GM18505 (cell line): ENCODE results near the gene FLOT2.
"Not testable (repeated sequence)": the region's sequence is repeated elsewhere in the genome, so short reads cannot be mapped to it uniquely, and the experiment has no call there.

Experiments
- ATAC-seq: cut with Tn5 transposase; IDR thresholded peaks from one replicate; pipeline ENCODE4 v1.9.1; 2021; ENCODE audit not compliant: unreplicated experiment
- POLR2A ChIP-seq: IDR thresholded peaks from 4 replicates; pipeline ENCODE4 v1.6.1; 2011; ENCODE audit warnings: borderline replicate concordance; ENCODE audit not compliant: insufficient read depth, insufficient read length; ENCODE audit errors: extremely low read depth

Gene FLOT2

DNA sequence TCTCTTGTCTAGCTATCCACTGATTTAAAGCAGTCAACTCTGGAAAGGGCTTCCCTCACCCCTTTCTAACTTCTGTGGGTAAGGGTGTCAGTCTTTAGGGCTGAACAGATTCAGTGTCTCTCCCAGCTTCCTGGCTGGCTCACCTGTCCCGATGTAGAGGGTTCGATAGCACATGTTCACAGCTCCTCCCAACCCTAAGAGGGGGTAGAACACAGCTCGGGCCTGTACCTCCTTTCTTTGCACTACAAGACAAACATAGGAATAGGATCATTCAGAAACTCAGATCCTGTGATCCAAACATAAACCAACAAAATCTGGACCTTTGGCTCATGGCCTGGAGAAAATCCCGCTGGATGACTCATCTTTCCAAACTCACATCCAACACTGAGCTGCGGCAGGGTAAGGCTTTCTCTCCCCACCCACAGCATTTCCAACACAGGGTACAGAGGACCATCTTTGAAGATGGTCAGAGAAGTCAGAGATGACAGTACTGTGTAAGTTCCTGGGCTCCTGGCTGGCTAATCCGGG lies 11.2 kb upstream of the FLOT2 start:
- TF ChIP-seq POLR2A: no peak
- ATAC-seq: no peak

DNA sequence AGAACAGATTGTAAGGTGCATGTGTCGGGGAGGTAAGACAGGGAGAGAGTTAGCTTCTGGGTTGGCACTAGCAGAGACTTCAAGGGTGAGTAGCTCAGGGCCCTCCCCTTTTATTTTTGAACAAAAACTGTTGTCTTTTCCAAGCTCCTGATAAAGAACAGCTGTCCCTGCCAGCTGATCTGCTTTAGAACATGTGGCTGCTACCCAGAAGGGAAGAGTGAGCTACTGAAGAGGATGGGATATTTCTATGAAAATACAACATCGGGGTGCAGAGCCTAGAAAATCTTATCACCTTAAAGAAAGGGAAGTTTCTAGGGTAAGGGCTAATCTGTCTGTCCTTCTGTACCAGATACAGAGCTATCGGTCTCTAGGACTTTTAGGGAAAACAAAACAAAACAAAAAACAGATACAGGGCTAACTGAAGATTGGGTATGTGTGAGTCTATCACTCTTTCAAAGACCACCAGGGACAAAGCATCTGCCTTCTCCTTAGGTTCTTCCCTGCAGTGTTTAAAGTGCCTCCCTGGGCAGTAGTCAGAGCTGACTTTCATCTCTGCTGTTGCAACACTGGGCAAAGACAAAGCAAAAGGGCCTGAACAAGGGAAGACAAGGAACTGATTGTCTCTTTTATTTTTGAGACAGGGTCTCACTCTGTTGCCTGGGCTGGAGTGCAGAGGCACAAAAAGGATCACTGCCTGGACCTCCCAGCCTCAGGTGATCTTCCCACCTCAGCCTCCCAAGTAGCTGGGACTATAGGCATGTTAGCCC lies 10.4 kb upstream of the FLOT2 start:
- no peak for TF ChIP-seq POLR2A
- ATAC-seq: no peak

DNA sequence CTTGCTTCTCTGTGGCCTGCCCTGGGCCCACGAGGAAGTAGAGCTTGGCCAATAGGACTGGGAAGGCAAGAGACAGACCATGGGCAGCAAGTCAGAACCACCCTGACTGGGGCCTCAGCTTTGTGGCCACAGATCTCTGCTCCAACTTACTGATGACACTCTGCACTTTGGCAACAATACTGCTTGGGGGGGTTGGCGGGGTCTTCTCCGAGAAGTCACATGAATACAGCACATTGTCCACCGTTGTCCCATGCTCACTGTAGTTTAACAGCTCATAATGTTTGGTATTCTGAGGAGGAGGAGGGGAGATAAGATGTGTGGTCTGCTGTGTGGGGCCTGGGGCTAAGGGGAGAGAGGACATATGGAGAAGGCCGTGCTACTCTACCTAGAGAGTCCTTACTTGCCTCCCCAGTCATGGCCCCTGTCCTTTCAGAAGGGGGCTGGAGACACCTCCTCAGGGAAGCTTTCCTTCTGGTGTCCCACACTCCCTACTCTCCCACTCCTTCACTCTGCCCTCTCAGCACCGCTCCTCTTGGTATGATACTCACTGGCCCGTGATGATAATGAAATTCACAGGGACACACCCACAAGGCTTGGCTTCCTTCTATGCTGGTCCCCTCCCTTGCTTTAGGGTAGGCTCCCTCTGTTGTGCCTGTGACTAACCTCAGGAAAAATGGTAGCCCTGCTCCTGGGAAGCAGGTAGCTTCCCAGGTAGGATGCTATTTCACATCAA lies 9.3 kb upstream of the FLOT2 start:
- TF ChIP-seq POLR2A: no peak
- ATAC-seq: no peak

DNA sequence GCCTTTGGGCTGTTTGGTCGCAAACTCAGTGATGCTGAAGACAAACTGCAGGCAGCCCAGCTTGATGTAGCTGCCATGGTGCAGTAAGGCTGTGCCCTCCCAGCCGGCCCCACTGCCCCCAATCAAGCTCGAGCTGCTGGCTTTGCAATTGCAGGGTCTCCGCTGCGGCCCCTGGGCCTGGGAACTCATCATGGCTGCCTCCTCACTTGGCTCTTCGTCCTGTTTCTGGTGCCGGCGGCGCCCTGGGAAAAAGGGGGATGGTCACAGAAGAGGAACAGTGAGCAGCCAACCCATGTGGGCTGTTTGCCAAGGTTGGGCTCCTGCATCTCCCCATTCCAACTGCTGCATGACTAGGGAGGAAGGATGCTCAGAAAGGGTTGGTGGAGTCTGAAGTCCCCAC lies 8.7 kb upstream of the FLOT2 start:
- no peak for TF ChIP-seq POLR2A
- no peak for ATAC-seq

DNA sequence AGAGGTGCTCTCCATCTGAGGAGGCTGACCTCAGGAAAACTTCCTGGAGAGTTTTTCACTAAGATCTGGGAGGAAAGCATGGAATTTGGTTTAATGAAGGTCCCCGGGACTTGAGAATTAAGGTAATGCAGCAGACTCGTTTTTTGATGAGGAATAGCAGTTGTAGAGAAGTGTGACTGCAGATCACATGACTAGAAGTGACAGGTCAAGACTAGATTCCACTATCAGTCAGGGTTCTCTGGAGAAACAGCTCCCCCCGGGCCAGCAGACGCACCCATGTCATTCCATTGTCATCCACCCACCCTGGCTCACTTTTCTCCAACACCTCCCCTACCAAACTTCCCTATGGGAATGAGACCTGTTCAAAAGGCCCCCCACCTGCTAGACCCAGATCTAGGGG lies 7.3 kb upstream of the FLOT2 start:
- no peak for ATAC-seq
- TF ChIP-seq POLR2A: no peak

DNA sequence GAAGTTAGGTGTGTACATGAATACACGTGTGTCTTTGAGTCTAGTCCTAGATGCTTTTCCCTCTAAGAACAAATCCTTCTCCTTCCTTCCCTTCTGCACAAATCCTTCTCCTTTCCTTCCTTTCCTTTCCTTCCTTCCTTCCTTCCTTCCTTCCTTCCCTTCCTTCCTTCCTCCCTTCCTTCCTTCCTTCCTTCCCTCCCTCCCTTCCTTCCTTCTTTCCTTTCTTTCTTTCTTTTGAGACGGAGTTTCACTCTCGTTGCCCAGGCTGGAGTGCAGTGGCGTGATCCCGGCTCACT lies 6.0 kb upstream of the FLOT2 start:
- not testable (repeated sequence) for ATAC-seq

DNA sequence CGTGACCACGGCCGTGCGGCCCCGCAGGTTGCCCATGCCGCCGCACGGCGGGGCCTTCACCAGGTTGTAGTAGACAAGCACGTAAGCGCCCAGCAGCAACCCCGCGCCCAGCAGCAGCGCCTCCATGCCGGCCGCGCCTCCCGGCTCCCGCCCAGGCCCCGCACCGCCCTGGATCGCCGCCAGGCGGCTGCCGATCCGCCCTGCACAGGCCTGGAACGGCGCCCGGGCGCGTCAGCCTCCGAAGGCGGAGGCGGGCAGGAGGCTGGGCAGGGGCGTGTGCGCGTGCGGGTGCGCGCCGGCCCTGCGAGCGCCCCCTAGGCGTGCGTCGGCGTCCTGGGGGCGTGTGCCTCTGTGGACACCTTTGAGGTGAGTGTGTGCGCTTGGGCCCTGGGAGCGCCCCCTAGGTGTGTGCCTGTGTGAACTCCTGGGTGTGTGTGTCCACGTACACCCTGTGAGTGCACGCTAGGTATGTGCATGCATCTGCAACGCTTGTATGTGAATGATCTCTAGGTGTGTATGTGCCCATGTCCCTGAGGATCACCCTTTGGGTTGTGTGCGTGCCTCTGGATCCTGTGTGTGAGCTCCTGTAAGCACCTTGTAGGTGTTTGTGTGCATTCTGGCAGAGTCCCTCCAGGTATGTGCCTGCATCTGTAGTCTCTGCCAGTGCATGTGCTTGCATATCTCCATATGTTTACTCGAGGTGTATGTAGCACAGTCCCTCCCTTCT lies 5.4 kb upstream of the FLOT2 start, which contains the start of gene DHRS13:
Gene DHRS13, minus strand, starts transcription at position 261 of the 727 bp plus-strand sequence. Its CDS starts 135 bp downstream, at position 126.
- peak; percentile 80 for ATAC-seq
- peak; percentile 42 for TF ChIP-seq POLR2A

DNA sequence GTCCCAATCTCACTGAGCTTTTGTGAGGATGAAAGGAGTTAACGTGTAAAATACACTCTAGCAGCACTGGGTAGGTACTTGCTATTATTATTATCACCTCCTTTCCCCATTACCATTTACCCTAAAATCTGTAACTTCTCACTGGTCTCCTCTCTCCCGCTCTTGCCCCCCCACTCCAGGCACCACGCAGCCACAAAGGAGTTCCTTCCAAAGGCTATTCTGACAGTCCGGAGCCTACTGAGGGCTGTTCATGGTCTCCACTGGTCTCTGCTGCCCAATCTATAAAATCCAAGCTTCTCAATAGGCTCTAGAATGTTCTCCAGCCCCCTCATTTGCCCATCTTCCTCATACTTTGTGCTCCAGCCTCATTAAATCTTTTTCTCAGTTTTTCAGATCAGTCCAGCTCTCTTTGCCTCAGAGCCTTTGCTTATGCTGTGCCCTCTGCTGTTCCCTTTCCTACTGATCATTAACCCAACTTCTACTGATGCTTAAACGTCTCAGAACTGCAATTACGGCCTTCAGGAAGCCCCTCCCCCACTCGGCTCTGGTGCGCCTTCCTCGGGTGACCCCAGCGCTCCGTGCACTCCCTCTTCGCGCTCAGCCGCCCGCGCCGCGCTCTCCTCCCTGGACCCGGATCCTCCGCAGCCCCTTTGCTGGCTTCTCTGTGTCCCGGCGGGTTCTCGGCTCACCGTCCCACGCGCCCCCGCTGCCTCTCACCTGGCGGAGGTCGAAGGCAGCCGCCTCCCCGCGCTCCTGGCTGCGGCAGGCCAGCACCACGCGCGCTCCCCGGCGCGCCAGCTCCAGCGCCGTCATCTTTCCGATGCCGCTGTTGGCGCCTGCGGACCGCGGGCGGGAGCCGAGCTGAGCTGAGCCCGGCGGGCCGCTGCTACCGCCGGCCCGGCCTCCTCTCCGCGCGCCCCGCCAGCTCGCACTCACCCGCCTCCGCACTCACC lies 4.6 kb upstream of the FLOT2 start:
- peak; percentile 44 for ATAC-seq
- TF ChIP-seq POLR2A: no peak

DNA sequence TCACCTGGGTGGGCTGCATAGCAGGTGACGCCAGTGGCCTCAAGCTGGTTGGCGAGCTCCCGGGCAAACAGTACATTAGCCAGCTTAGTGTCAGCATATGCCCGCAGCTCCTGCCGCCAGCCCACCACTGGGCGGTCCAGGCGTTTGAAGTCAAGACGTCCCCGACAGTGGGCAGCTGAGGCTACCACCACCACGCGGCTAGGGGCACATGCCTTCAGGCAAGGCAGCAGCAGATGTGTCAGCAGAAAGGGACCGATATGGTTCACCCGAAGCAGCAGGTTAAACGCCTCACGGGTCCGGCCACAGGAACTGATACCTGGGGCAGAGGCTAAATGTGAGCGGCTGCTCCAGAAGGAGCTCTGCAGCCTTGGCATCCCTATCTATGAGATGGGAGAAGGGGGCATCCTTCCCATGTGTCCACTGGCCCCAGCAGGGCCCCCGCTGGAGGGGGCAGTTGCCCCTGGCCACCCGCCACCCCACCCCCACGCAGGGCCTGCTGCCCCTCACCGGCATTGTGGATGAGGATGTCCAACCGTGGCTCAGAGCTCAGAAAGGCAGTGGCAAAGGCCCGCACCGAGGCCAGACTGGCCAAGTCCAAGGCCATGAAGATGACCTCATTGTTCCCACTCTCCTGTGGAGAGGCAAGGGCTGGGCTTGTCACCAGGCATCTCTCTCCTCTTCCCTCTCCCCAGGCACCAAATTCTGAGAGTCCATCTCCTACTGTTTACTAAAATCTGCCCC lies 3.6 kb upstream of the FLOT2 start:
- TF ChIP-seq POLR2A: no peak
- no peak for ATAC-seq

DNA sequence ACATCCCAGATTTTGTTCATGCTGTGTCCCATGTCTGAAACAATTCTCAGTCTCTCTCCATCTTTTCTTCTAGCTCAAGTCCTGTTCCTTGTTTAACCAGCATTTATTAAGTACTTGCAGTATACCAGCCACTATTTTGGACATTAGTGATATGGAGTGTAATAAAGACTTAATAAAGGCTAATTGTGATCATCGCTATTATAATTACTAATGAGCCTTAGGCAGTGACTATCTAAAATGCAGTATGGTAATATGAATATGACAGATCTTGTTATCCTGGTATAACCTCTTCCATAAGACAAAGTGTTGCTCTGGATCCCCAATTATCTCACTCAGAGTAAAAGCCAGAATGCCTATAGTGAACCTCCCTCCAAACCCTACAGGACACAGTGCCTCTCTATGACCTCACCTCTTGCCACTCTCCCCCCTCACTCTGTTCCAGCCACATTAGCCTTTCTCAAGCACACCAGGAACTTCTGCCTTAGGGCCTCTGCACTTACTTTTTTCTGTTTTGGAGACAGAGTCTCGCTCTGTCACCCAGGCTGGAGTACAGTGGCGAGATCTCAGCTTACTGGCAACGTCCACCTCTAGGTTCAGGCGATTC lies 1.8 kb upstream of the FLOT2 start:
- no peak for ATAC-seq
- TF ChIP-seq POLR2A: no peak

DNA sequence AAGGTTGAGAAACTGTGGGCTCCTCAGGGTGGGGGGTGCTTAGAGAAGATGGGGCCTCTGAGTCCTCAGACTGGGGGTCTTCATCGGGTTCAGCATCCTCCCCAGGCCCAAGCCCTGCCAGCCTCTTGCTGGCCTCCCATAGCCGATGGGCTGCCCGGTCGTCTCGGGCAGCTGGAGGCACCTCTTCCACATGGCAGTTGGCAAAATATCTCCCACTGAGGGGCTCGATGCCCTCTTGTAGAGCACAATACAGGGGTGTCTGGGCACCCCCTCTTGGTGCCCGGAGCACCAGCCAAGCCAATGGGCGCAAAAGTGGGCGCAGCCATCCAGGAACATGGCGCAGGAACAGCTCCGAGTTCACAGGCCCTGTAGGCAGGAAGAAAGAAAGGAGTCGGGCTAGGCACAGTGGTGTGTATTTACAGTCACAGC lies 1.0 kb upstream of the FLOT2 start:
- no peak for TF ChIP-seq POLR2A
- ATAC-seq: no peak
